ENCODE measurements around the gene TXNL4A.
A peak's percentile ranks its signal among the peaks of the same experiment; 100 is the strongest.

The TXNL4A gene

GRCh38 chr18:79945118-79946042 lies 43.0 kb downstream of the TXNL4A start:
- H3K36me3 Mint-ChIP-seq (ENCODE audit: low read depth), result peaks cover 100% of the 10 kb centered on the region
- H3K27ac Mint-ChIP-seq, result peak overlapping the region; percentile 84
- intact Hi-C loops (cut with micrococcal nuclease), result no loop called here
- H3K4me3 Mint-ChIP-seq, result no peak overlapping the region
- H3K4me1 Mint-ChIP-seq (ENCODE audit: low read depth), result peaks cover 89% of the 10 kb centered on the region
- H3K27me3 Mint-ChIP-seq, result no peaks in the 10 kb centered on the region
- H3K9me3 Mint-ChIP-seq, result no peaks in the 10 kb centered on the region

DNA sequence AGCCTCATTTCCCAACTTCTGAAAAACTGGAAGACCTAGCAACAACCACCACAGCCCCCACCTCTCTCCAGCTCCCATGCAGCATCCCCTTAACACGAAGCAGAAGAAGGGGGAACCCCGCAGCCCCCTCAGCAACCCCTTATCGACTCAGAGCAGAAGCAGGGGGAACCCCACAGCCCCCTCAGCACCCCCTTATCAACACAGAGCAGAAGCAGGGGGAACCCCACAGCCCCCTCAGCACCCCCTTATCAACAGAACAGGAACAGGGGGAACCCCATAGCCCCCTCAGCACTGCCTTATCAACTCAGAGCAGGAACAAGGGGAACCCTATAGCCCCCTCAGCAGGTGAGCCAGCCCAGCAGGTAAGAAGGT lies 43.6 kb downstream of the TXNL4A start:
- H3K27ac Mint-ChIP-seq, result peak overlapping the region; percentile 84
- H3K4me1 Mint-ChIP-seq (ENCODE audit: low read depth), result peaks cover 87% of the 10 kb centered on the region
- no peaks in the 10 kb centered on the region for H3K27me3 Mint-ChIP-seq
- peaks cover 100% of the 10 kb centered on the region for H3K36me3 Mint-ChIP-seq (ENCODE audit: low read depth)
- intact Hi-C loops (cut with micrococcal nuclease), result no loop called here
- H3K9me3 Mint-ChIP-seq, result no peaks in the 10 kb centered on the region
- no peak overlapping the region for H3K4me3 Mint-ChIP-seq

DNA sequence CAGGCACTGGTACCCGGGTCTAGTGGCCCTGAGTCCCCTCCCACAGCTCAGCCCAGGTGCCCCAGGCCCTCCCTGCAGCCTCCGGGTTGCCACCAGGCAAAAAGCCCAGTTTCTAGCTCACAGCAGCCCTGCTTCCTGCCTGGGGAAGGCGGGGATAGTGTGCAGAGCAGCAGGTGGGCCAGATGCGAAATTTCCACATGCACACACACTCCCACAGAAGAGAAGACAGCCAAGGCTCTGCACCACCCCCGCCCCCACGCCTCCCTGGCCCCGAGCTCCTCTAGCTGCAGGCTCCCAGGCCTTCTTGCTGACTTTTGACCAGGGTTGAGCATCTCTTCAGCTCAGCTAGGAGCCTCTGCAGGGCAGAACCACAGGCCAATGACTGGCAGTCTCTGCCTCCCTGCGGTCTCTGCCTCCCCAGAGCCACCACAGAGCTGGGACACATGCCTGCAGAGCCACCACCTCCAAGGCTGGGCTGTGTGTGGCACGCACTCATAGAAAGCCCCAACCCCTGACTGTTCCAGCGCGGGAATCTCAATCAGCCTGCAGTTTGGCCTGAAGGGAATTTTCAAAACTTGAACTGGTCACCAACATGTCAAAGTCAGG lies 44.1 kb downstream of the TXNL4A start:
- H3K27ac Mint-ChIP-seq, result peak overlapping the region; percentile 84
- intact Hi-C loops (cut with micrococcal nuclease), result no loop called here
- peaks cover 100% of the 10 kb centered on the region for H3K36me3 Mint-ChIP-seq (ENCODE audit: low read depth)
- no peaks in the 10 kb centered on the region for H3K9me3 Mint-ChIP-seq
- peak overlapping the region; percentile 57 for H3K4me3 Mint-ChIP-seq
- peaks cover 85% of the 10 kb centered on the region for H3K4me1 Mint-ChIP-seq (ENCODE audit: low read depth)
- no peaks in the 10 kb centered on the region for H3K27me3 Mint-ChIP-seq

DNA sequence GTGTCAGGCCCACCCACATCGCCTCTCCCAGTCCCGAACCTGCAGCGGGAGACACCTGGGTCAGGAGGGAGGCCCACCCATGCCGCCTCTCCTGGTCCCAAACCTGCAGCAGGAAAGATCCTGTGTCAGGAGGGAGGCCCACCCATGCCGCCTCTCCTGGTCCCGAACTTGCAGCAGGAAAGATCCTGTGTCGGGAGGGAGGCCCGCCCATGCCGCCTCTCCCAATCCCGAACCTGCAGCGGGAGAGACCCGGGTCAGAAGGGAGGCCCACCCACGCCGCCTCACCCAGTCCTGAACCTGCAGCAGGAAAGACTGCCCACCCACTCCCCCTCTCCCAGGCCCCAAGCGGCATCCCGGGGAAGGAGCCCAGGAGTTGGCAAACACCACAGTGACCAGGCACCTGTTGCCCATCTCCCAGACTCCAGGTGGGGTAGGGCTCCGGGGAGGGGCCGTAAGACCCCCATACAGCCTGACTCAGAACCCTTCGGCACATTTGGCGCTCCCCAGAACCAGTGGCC lies 44.7 kb downstream of the TXNL4A start:
- no peaks in the 10 kb centered on the region for H3K27me3 Mint-ChIP-seq
- peaks cover 83% of the 10 kb centered on the region for H3K4me1 Mint-ChIP-seq (ENCODE audit: low read depth)
- intact Hi-C loops (cut with micrococcal nuclease), result no loop called here
- H3K27ac Mint-ChIP-seq, result peak overlapping the region; percentile 84
- peaks cover 100% of the 10 kb centered on the region for H3K36me3 Mint-ChIP-seq (ENCODE audit: low read depth)
- H3K9me3 Mint-ChIP-seq, result no peaks in the 10 kb centered on the region
- no peak overlapping the region for H3K4me3 Mint-ChIP-seq

- Mint-ChIP-seq H3K4me3 (no peak overlapping the region), H3K4me1 (ENCODE audit: low read depth) (peaks cover 83% of the 10 kb centered on the region), H3K36me3 (ENCODE audit: low read depth) (peaks cover 100% of the 10 kb centered on the region), H3K9me3 (no peaks in the 10 kb centered on the region), H3K27me3 (no peaks in the 10 kb centered on the region), H3K27ac (peak overlapping the region; percentile 84)
- intact Hi-C loops (cut with micrococcal nuclease), result no loop called here
Measured at GRCh38 chr18:79942786-79943607, 45.4 kb downstream of the TXNL4A start.

DNA sequence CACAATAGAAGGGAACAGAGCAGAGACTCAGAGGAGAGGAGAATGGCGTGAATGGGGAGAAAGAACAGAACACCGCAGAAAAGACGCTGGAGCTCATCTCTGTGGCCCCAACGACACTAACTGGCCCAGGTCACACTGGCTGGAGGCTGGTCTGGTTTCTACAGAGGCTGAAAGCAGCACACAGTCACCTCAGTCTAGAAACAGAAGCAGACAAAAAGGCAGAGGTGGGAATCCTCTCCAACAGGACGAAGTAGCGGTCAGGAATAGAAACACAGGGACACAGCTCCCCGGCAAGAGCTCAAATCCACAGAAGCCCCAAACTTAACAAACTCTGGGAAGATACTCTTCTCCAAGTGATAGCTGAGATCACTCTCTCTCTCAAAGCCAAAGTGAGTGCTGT lies 46.2 kb downstream of the TXNL4A start:
- Mint-ChIP-seq H3K4me1 (ENCODE audit: low read depth) (peaks cover 83% of the 10 kb centered on the region), H3K36me3 (ENCODE audit: low read depth) (peaks cover 100% of the 10 kb centered on the region), H3K27ac (peak overlapping the region; percentile 84), H3K9me3 (no peaks in the 10 kb centered on the region), H3K27me3 (no peaks in the 10 kb centered on the region), H3K4me3 (no peak overlapping the region)
- intact Hi-C loops (cut with micrococcal nuclease), result no loop called here

DNA sequence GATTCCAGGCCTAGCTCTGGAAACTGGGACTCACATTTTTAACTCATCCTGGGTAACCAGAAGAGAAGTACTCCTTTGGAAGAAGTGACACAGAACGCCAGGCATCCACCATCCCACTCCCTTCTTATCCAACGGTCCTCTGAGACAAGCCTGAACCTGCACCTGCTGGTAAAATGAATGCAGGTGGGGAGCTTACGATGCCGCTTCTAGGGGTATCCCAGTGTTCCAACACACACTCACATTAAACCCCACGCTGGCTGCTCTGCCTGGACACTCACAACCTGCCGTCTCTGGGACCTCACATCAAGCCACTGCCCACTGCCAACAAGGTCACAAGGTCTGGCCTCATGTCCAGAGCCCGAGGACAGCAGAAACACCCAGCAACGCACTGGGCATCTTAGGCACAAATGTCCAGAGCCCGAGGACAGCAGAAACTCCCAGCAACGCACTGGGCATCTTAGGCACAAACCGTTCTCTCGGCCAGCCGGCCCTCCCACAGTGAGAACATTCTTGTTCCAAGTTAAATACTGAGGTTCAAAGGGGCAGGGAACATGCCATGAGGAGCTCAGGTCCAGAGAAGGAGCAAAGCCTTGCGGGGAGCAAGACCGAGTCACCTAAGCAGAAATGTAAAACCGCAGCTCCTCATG lies 46.8 kb downstream of the TXNL4A start:
- Mint-ChIP-seq H3K4me3 (no peak overlapping the region), H3K4me1 (ENCODE audit: low read depth) (peaks cover 84% of the 10 kb centered on the region), H3K36me3 (ENCODE audit: low read depth) (peaks cover 100% of the 10 kb centered on the region), H3K9me3 (no peaks in the 10 kb centered on the region), H3K27ac (peak overlapping the region; percentile 84), H3K27me3 (no peaks in the 10 kb centered on the region)
- intact Hi-C loops (cut with micrococcal nuclease), result no loop called here

GRCh38 chr18:79940814-79941472 lies 47.4 kb downstream of the TXNL4A start:
- H3K4me1 Mint-ChIP-seq (ENCODE audit: low read depth), result peaks cover 85% of the 10 kb centered on the region
- intact Hi-C loops (cut with micrococcal nuclease), result no loop called here
- no peak overlapping the region for H3K27ac Mint-ChIP-seq
- peaks cover 3% of the 10 kb centered on the region for H3K9me3 Mint-ChIP-seq
- H3K4me3 Mint-ChIP-seq, result no peak overlapping the region
- H3K27me3 Mint-ChIP-seq, result no peaks in the 10 kb centered on the region
- H3K36me3 Mint-ChIP-seq (ENCODE audit: low read depth), result peaks cover 100% of the 10 kb centered on the region

DNA sequence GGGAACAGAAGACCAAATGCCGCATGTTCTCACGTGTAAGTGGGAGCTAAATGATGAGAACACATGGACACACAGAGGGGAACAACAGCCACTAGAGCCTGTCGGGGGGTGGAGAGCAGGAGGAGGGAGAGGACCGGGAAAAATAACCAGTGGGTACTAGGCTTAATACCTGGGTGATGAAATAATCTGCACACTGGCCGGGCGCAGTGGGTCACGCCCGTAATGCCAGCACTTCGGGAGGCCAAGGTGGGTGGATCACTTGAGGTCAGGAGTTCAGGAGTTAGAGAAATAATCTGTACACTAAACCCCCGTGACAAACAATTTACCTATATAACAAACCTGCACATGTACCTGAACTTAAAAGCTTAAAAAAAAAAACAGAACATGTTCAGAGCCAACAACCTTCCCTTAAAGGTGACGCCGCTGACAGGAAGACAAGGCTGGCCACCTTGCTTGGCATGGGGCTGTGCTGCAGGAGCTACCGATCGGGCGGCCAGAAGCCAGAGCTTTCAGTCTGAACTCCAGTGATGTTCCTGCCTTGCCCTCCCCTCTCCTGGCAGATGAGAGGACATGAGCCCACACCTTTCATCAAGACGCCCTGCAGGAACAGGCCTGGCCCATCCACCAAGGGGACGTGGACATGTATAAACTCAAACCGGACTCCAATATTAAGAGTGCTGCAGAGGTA lies 48.1 kb downstream of the TXNL4A start:
- H3K9me3 Mint-ChIP-seq, result peaks cover 9% of the 10 kb centered on the region
- H3K27ac Mint-ChIP-seq, result no peak overlapping the region
- intact Hi-C loops (cut with micrococcal nuclease), result no loop called here
- no peaks in the 10 kb centered on the region for H3K27me3 Mint-ChIP-seq
- no peak overlapping the region for H3K4me3 Mint-ChIP-seq
- peaks cover 85% of the 10 kb centered on the region for H3K4me1 Mint-ChIP-seq (ENCODE audit: low read depth)
- H3K36me3 Mint-ChIP-seq (ENCODE audit: low read depth), result peaks cover 100% of the 10 kb centered on the region

GRCh38 chr18:79939096-79939495 lies 49.3 kb downstream of the TXNL4A start:
- intact Hi-C loops (cut with micrococcal nuclease), result loop anchor here (10.0 kb wide), 1 partner anchor 46 kb away; the partner anchor contains the start of gene TXNL4A
- Mint-ChIP-seq H3K27me3 (no peaks in the 10 kb centered on the region), H3K9me3 (peaks cover 9% of the 10 kb centered on the region), H3K36me3 (ENCODE audit: low read depth) (peaks cover 98% of the 10 kb centered on the region), H3K4me1 (ENCODE audit: low read depth) (peaks cover 85% of the 10 kb centered on the region), H3K4me3 (no peak overlapping the region), H3K27ac (no peak overlapping the region)

DNA sequence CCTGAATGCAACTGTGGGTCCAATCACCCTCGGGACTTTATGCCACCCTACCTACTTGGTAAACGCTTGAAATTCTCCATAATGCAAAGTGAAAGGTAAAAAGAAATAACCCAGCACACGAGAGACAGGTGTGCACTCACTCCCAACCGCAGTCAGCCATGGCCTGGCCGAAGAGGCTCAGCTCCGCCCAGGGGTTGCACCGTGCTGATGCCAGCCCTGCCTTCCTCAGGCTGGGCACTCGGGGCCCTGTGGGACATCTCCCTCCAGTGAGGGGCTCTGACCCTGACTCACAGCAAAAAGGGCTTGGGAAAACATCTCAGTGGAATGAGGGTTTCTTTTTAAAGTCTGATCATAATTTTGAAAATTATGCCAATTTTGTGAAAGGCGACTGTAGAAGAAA lies 50.2 kb downstream of the TXNL4A start:
- Mint-ChIP-seq H3K9me3 (peaks cover 10% of the 10 kb centered on the region), H3K4me1 (ENCODE audit: low read depth) (peaks cover 82% of the 10 kb centered on the region)

DNA sequence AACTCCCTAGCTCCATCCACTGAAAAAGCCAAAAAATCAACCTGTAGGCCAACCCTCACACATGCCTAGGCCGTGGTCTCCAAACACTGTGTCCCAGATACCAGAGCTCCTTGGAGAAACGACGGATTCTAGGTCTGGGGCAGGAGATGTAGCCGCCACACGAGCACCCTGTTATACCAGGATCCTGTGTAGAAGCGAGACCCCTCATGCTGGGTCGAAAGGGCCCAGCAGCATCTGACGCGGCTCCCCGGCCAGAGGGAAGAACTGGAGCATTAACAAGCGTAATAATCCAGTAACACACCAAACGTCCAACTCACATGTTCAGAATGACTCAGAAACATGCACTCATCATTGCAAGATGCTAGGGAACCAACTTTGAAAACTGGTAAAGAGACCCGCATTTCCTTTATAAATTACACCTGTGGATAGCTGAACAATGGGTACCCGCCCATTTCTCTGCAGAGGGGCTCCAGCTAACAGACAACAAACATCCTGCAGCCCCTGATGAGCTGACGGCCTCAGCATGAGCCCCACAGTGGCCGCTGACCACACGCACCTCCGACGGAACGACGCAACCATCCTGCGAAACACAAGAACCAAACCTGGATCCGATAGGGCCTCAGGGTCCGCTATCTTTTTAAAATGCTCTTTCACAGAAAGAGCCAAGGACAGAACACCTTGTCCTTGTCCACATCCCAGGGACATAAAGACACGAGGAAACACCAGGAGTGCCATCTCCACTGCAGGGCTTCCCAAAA lies 51.1 kb downstream of the TXNL4A start:
- H3K36me3 Mint-ChIP-seq (ENCODE audit: low read depth), result peaks cover 97% of the 10 kb centered on the region
- peaks cover 81% of the 10 kb centered on the region for H3K4me1 Mint-ChIP-seq (ENCODE audit: low read depth)
- H3K9me3 Mint-ChIP-seq, result peaks cover 19% of the 10 kb centered on the region
- intact Hi-C loops (cut with micrococcal nuclease), result loop anchor here (10.0 kb wide), 1 partner anchor 48 kb away; the partner anchor contains the start of gene TXNL4A
- no peak overlapping the region for H3K4me3 Mint-ChIP-seq
- H3K27ac Mint-ChIP-seq, result peak overlapping the region; percentile 86
- H3K27me3 Mint-ChIP-seq, result no peaks in the 10 kb centered on the region

More for the DNA sequence above, 50.2 kb downstream of the TXNL4A start:
- Mint-ChIP-seq H3K4me3 (no peak overlapping the region), H3K36me3 (ENCODE audit: low read depth) (peaks cover 97% of the 10 kb centered on the region), H3K27me3 (no peaks in the 10 kb centered on the region), H3K27ac (no peak overlapping the region)
- intact Hi-C loops (cut with micrococcal nuclease), result loop anchor here (10.0 kb wide), 1 partner anchor 47 kb away; the partner anchor contains the start of gene TXNL4A

All from dendritic cell treated with granulocyte-macrophage colony-stimulating factor and Interleukin-4, amounts not matched to agents 40 ng/mL and 50 ng/mL, for 4 days (primary cell).